BLaER1 treated with 17β-estradiol and CSF1 and Interleukin-3, amounts not matched to agents 10 nM and 100 nM (cell line): ENCODE data around the gene DNMT3A.

Experiments
- H3K27ac ChIP-seq, 11 experiments: shearing (Covaris generic); formaldehyde crosslinking; 2 replicates each; pipeline ENCODE4 v1.8.1; 2022
- H3K27me3 ChIP-seq, 11 experiments: shearing (Covaris generic); formaldehyde crosslinking; 2 replicates each; pipeline ENCODE4 v1.8.1; 2022
- H3K36me3 ChIP-seq, 11 experiments: shearing (Covaris generic); formaldehyde crosslinking; 2 replicates each; pipeline ENCODE4 v1.8.1; 2022
- H3K4me1 ChIP-seq, 10 experiments: shearing (Covaris generic); formaldehyde crosslinking; 2 replicates each; pipeline ENCODE4 v1.8.1; 2022
- H3K4me2 ChIP-seq, 11 experiments: shearing (Covaris generic); formaldehyde crosslinking; 2 replicates each; pipeline ENCODE4 v1.8.1; 2022
- H3K4me3 ChIP-seq, 10 experiments: shearing (Covaris generic); formaldehyde crosslinking; 2 replicates each; pipeline ENCODE4 v1.8.1; 2022
- H3K9ac ChIP-seq, 11 experiments: shearing (Covaris generic); formaldehyde crosslinking; 2 replicates each; pipeline ENCODE4 v1.8.1; 2022
- H3K9me3 ChIP-seq, 11 experiments: shearing (Covaris generic); formaldehyde crosslinking; replicated peaks in 1 of 11; 2 replicates each; pipeline ENCODE4 v1.8.1; 2022
- H4K20me1 ChIP-seq, 11 experiments: shearing (Covaris generic); formaldehyde crosslinking; 2 replicates each; pipeline ENCODE4 v1.8.1; 2022
- Cebpa-rat ChIP-seq, 11 experiments: shearing (Covaris generic); IDR thresholded peaks; 2 replicates each; pipeline ENCODE4 v1.8.1; 2022

DNMT3A gene

DNA sequence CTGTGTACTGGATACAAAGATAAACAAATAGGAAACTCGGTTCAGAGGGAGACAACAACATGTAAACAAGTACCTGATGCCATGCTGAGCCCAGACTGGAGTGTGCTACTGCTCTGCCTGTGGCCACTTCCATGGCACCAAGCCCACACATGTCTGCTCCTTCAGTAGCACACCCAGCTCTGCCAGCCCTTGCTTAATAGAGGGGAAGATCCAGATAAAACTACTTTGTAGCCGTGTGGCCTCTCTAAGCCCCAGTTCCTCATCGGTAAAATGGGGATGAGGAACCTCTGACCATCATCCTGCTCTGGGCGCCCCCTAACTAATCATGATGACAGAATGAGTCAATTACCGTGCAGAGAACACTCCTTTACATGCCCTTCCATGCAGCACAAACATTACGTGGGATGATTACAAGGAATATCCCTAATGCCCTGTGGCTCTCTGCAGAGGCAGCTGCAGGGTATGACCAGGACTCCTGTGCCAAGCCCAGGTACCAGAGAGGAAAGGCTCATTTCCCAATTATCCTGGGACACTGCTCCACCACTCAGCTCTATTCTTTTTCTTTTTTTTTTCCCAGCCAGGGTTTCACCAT is 34.9 kb downstream of the DNMT3A start:
- peaks cover 90 to 100% (median 98%) of the 10 kb centered on the region in 10 experiments for H3K4me1 ChIP-seq
- no peak overlapping the region for H3K4me3 ChIP-seq
- H3K27ac ChIP-seq = peak overlapping the region in 8 of 11 experiments; percentile 11 to 87 (median 72); a peak in 10 of 22 replicates
- H3K9ac ChIP-seq = peak overlapping the region in 6 of 11 experiments; percentile 43 to 77 (median 68); a peak in 5 of 22 replicates
- no peak for TF ChIP-seq Cebpa-rat (IDR thresholded peaks at IDR 0.05)
- H3K4me2 ChIP-seq = peak overlapping the region; percentile 83 to 98 (median 95)
- H3K9me3 ChIP-seq = no peaks in the 10 kb centered on the region
- H3K36me3 ChIP-seq = peaks cover 4 to 34% (median 26%) of the 10 kb centered on the region in 11 experiments; a peak in 20 of 22 replicates
- peaks cover 0 to 3% (median 0%) of the 10 kb centered on the region in 11 experiments; a peak in 1 of 22 replicates for H3K27me3 ChIP-seq
- H4K20me1 ChIP-seq = peaks cover 49 to 77% (median 72%) of the 10 kb centered on the region in 11 experiments

- Histone ChIP-seq H3K9me3 (no peaks in the 10 kb centered on the region), H3K27me3 (peaks cover 0 to 3% (median 0%) of the 10 kb centered on the region in 11 experiments; a peak in 1 of 22 replicates), H3K9ac (peak overlapping the region in 8 of 11 experiments; percentile 40 to 77 (median 56); a peak in 14 of 22 replicates), H3K27ac (peak overlapping the region in 8 of 11 experiments; percentile 39 to 87 (median 72); a peak in 17 of 22 replicates), H3K4me3 (peak overlapping the region in 5 of 10 experiments; percentile 3 to 44 (median 17); a peak in 6 of 20 replicates), H4K20me1 (peaks cover 56 to 88% (median 80%) of the 10 kb centered on the region in 11 experiments), H3K4me1 (peaks cover 95 to 100% (median 100%) of the 10 kb centered on the region in 10 experiments), H3K4me2 (peak overlapping the region; percentile 83 to 98 (median 95)), H3K36me3 (peaks cover 0 to 26% (median 18%) of the 10 kb centered on the region in 11 experiments; a peak in 15 of 22 replicates)
- no peak for TF ChIP-seq Cebpa-rat (IDR thresholded peaks at IDR 0.05)
Observed at GRCh38 chr2:25305775-25306174, 36.0 kb downstream of the DNMT3A start.

- Histone ChIP-seq H3K27me3 (peaks cover 0 to 3% (median 0%) of the 10 kb centered on the region in 11 experiments; a peak in 1 of 22 replicates), H3K4me2 (peak overlapping the region; percentile 83 to 98 (median 95)), H3K9ac (peak overlapping the region in 8 of 11 experiments; percentile 40 to 77 (median 56); a peak in 14 of 22 replicates), H3K27ac (peak overlapping the region in 9 of 11 experiments; percentile 19 to 87 (median 68); a peak in 16 of 22 replicates), H3K4me3 (peak overlapping the region in 5 of 10 experiments; percentile 3 to 44 (median 17); a peak in 4 of 20 replicates), H4K20me1 (peaks cover 58 to 91% (median 82%) of the 10 kb centered on the region in 11 experiments), H3K36me3 (peaks cover 2 to 29% (median 20%) of the 10 kb centered on the region in 11 experiments; a peak in 20 of 22 replicates), H3K9me3 (no peaks in the 10 kb centered on the region), H3K4me1 (peaks cover 92 to 98% (median 97%) of the 10 kb centered on the region in 10 experiments)
- no peak for TF ChIP-seq Cebpa-rat (IDR thresholded peaks at IDR 0.05)
Observed at GRCh38 chr2:25304826-25305596, 36.7 kb downstream of the DNMT3A start.

DNA sequence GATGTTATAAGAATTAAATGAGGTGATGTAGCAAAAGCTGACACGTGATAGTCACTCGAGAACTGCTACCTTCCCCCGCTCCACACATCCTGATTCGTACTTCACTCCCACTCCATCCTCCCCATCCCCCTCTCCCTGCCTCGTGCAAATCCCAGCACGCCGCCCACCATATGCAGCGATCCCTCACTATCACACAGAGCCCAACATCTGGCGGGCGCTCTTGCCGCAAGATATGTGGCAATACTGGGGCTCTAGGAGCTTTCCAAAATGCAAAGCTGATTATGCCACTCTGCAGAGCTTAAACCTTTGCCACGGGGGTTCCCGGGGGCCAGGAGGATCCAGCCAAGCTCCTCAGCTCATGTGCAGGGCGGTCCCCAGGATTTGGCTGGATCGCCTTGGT is 37.4 kb downstream of the DNMT3A start:
- Histone ChIP-seq H4K20me1 (peaks cover 59 to 97% (median 83%) of the 10 kb centered on the region in 11 experiments), H3K36me3 (peaks cover 8 to 36% (median 27%) of the 10 kb centered on the region in 11 experiments; a peak in 20 of 22 replicates), H3K27me3 (peaks cover 0 to 3% (median 0%) of the 10 kb centered on the region in 11 experiments; a peak in 1 of 22 replicates), H3K4me2 (peak overlapping the region; percentile 83 to 98 (median 95)), H3K4me1 (peaks cover 90 to 98% (median 96%) of the 10 kb centered on the region in 10 experiments), H3K27ac (peak overlapping the region in 8 of 11 experiments; percentile 19 to 87 (median 72); a peak in 14 of 22 replicates), H3K9ac (peak overlapping the region in 7 of 11 experiments; percentile 38 to 77 (median 67); a peak in 11 of 22 replicates), H3K4me3 (peak overlapping the region in 3 of 10 experiments; percentile 13 to 17 (median 13); a peak in 2 of 20 replicates), H3K9me3 (no peaks in the 10 kb centered on the region)
- TF ChIP-seq Cebpa-rat (IDR thresholded peaks at IDR 0.05) = peak in 7 of 11 experiments; percentile 36 to 97 (median 78); a peak in 10 of 22 replicates

DNA sequence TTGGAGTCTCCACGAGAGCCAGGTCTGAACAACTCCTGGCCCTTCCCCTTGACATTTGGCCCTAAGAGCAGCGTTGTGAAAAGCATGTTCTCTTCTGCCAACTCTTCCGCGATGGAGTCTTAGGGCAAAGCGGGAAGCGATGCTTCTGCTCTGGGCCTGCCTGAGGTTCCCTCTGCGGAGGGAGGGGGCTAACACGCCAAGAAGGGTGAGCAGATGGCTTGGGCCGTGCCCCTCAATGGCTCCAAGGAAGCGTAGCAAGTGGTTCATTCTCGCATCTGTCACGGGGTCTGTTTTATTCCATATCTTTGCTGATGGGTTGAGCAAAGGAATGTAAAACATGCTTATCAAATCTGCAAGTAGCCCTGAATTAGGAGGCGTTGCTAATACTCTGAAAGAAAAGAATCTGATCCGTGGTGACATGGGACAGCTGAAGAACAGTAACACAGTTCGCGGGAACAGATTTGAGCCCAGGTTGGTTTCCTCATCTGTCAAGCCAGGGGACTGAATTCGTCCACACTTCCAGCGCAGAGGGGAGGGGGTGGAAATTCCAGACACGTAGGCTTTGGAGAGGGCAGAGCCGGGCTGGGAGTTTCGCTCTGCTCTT is 38.0 kb downstream of the DNMT3A start:
- H3K36me3 ChIP-seq = peaks cover 11 to 38% (median 28%) of the 10 kb centered on the region in 11 experiments; a peak in 20 of 22 replicates
- no peaks in the 10 kb centered on the region for H3K9me3 ChIP-seq
- peaks cover 90 to 98% (median 95%) of the 10 kb centered on the region in 10 experiments for H3K4me1 ChIP-seq
- peak overlapping the region; percentile 83 to 98 (median 95) for H3K4me2 ChIP-seq
- TF ChIP-seq Cebpa-rat (IDR thresholded peaks at IDR 0.05) = no peak
- H3K9ac ChIP-seq = peak overlapping the region in 8 of 11 experiments; percentile 38 to 77 (median 61); a peak in 16 of 22 replicates
- H3K27ac ChIP-seq = peak overlapping the region in 8 of 11 experiments; percentile 45 to 87 (median 70); a peak in 17 of 22 replicates
- peaks cover 0 to 3% (median 0%) of the 10 kb centered on the region in 11 experiments; a peak in 1 of 22 replicates for H3K27me3 ChIP-seq
- H3K4me3 ChIP-seq = peak overlapping the region in 6 of 10 experiments; percentile 8 to 41 (median 27); a peak in 7 of 20 replicates
- peaks cover 54 to 97% (median 77%) of the 10 kb centered on the region in 11 experiments for H4K20me1 ChIP-seq

DNA sequence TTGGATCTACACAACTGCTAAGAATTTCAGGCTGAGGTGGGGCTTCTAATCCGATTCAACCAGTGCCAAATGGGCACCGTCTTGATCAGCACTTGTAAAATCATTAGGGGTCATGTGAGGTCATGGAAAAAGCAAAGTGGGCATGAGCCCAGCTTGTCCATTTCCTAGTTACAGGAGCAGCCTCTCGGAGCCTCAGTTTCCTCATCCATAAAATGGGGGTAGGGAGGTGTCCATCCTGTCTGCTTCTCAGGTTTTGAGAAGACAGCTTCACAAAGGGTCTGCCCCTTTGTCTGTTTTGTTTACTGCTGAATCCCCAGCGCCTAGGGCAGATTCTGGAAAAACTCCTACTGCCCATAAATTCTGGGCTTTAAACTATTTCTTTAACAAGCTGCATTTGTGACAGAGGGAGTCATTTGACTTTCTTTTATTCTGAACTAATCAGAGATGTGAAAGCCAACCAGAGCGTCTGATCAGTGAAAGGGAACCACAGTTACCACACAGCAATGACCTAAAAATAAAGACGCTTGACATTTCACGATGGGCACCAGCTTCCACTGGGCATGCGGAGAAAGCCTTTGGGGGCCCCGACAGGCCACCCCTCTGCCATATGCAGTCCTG is 38.9 kb downstream of the DNMT3A start:
- Histone ChIP-seq H3K4me2 (peak overlapping the region; percentile 83 to 98 (median 95)), H3K4me3 (peak overlapping the region in 7 of 10 experiments; percentile 9 to 41 (median 26); a peak in 10 of 20 replicates), H3K27me3 (peaks cover 0 to 3% (median 0%) of the 10 kb centered on the region in 11 experiments; a peak in 1 of 22 replicates), H3K36me3 (peaks cover 8 to 38% (median 24%) of the 10 kb centered on the region in 11 experiments; a peak in 19 of 22 replicates), H4K20me1 (peaks cover 54 to 94% (median 70%) of the 10 kb centered on the region in 11 experiments), H3K9ac (peak overlapping the region in 8 of 11 experiments; percentile 38 to 77 (median 61); a peak in 17 of 22 replicates), H3K27ac (peak overlapping the region in 8 of 11 experiments; percentile 45 to 87 (median 70); a peak in 17 of 22 replicates), H3K9me3 (no peaks in the 10 kb centered on the region), H3K4me1 (peaks cover 81 to 96% (median 94%) of the 10 kb centered on the region in 10 experiments)
- TF ChIP-seq Cebpa-rat (IDR thresholded peaks at IDR 0.05) = no peak
